T-cell (primary cell): Measurements from ENCODE around the gene TJP1. TPM values are rescaled to one million over a fixed set of nuclear protein-coding genes. Genes with fewer than 3 reads are reported as not detected.
"Not testable (repeated sequence)": the region's sequence is repeated elsewhere in the genome, so short reads cannot be mapped to it uniquely, and the experiment has no call there.

ENCODE experiments used
- ATAC-seq, 4 experiments: fragments of 200-7000 bp in 3 of 4; fragments of 150-1000 bp in 1 of 4; cut with Tn5 transposase; replicated peaks in 1 of 4; 1 replicate in 3 of 4; 2 replicates in 1 of 4; pipeline ENCODE4 v1.10.0; 2021; ENCODE audit warnings: moderate library complexity in 3 of 4, mild to moderate bottlenecking in 2 of 4, moderate number of reproducible peaks in 1 of 4
- CTCF ChIA-PET, 2 donors: fragments of 300-600 bp; sonication (Branson Sonifier 250); formaldehyde crosslinking; loops; one replicate each; lab custom pipeline; 2022; ENCODE audit warnings: antibody characterized with exemption in 2 of 2; lab: Charles Lee
- POLR2A ChIA-PET, 2 donors: fragments of 300-600 bp; sonication (Branson Sonifier 250); formaldehyde crosslinking; loops; one replicate each; lab custom pipeline; 2022; ENCODE audit warnings: antibody characterized with exemption in 2 of 2; lab: Charles Lee
- DNase-seq, 35 experiments: peaks; one replicate each; pipeline versions ENCODE4 v3.0.0 to v3.0.0-alpha.2; 2013 to 2023
- H3K27ac ChIP-seq: one replicate; pipeline ENCODE4 v1.5.1; 2013; ENCODE audit warnings: low read length
- H3K27me3 ChIP-seq, 2 experiments: replicated peaks in 1 of 2; 1 replicate in 1 of 2; 2 replicates in 1 of 2; pipeline versions ENCODE4 v1.6.1 to v1.7.0; 2013; ENCODE audit warnings: low read length in 1 of 2, mixed read lengths in 1 of 2; ENCODE audit not compliant: control insufficient read depth in 2 of 2, insufficient read depth in 2 of 2; ENCODE audit errors: extremely low read depth in 1 of 2
- H3K36me3 ChIP-seq, 2 donors: 1 replicate in 1 of 2; 2 replicates in 1 of 2; pipeline versions ENCODE4 v1.6.1 to v1.7.0; 2013; ENCODE audit warnings: low read length in 1 of 2; ENCODE audit not compliant: control insufficient read depth in 2 of 2, insufficient read depth in 1 of 2; ENCODE audit errors: extremely low read depth in 1 of 2
- H3K4me1 ChIP-seq, 2 experiments: 1 replicate in 1 of 2; 2 replicates in 1 of 2; pipeline versions ENCODE4 v1.6.1 to v1.7.0; 2013; ENCODE audit warnings: low read length in 2 of 2, mixed read lengths in 1 of 2; ENCODE audit not compliant: insufficient read depth in 2 of 2, control insufficient read depth in 1 of 2; ENCODE audit errors: extremely low read depth in 1 of 2
- H3K4me3 ChIP-seq, 2 donors: 1 replicate in 1 of 2; 2 replicates in 1 of 2; pipeline versions ENCODE4 v1.5.1 to v1.7.0; 2013; ENCODE audit warnings: mild to moderate bottlenecking in 2 of 2, low read length in 1 of 2, moderate library complexity in 1 of 2; ENCODE audit not compliant: control insufficient read depth in 1 of 2; ENCODE audit errors: extremely low read depth in 1 of 2
- H3K9me3 ChIP-seq: 2 replicates; pipeline ENCODE4 v1.7.0; 2013
- H3K27ac Mint-ChIP-seq, 2 donors: one replicate each; pipeline ENCODE4 v1.8.0; 2020 to 2021; ENCODE audit warnings: mild to moderate bottlenecking in 2 of 2, mixed read lengths in 2 of 2
- H3K27me3 Mint-ChIP-seq, 2 donors: one replicate each; pipeline ENCODE4 v1.8.0; 2021 to 2022; ENCODE audit warnings: mixed read lengths in 2 of 2
- H3K36me3 Mint-ChIP-seq: one replicate; pipeline ENCODE4 v1.8.0; 2021; ENCODE audit warnings: mixed read lengths
- H3K4me1 Mint-ChIP-seq, 3 donors: one replicate each; pipeline ENCODE4 v1.8.0; 2020 to 2022; ENCODE audit warnings: mixed read lengths in 3 of 3, mild to moderate bottlenecking in 1 of 3
- H3K4me3 Mint-ChIP-seq, 3 donors: one replicate each; pipeline ENCODE4 v1.8.0; 2020 to 2022; ENCODE audit warnings: mild to moderate bottlenecking in 3 of 3, mixed read lengths in 3 of 3, moderate library complexity in 3 of 3
- H3K9me3 Mint-ChIP-seq, 3 donors: one replicate each; pipeline ENCODE4 v1.8.0; 2020 to 2022; ENCODE audit warnings: mixed read lengths in 3 of 3
- WGBS: methylation state at CpG from one replicate; pipeline ENCODE4 v1.1.5; 2013; ENCODE audit warnings: missing lambda C conversion rate; ENCODE audit not compliant: insufficient coverage; 5-methylcytosine and 5-hydroxymethylcytosine counted together
- total RNA-seq, 35 experiments: library from RNA in 6 of 35; stranded (reverse) in 6 of 35; fragments of 120-200 nt in 1 of 35; gene quantifications; one replicate each; pipeline versions ENCODE4 v1.2.1 to v1.2.4 and lab custom pipeline; 2013 to 2026

TJP1 gene
- total RNA-seq, 5 donors from 2014 or later (not counting 1 experiment from before 2014, with no cell fraction given) = 0.41 to 0.73 (median 0.53) TPM; not detected in 2

- H3K4me1 Mint-ChIP-seq = no peaks in the 10 kb centered on the region
Observed at GRCh38 chr15:29699791-29700190, 122.5 kb downstream of the TJP1 start.

GRCh38 chr15:29698030-29698701, 124.1 kb downstream of the TJP1 start:
- 95% methylated on average over 9 of the region's 12 CpGs for WGBS
- Histone ChIP-seq H3K4me1 (no peaks in the 10 kb centered on the region), H3K4me3 (no peak overlapping the region), H3K9me3 (no peaks in the 10 kb centered on the region), H3K36me3 (no peaks in the 10 kb centered on the region), H3K27me3 (no peaks in the 10 kb centered on the region), H3K27ac (no peak overlapping the region)
- Mint-ChIP-seq H3K9me3 (peaks cover 0 to 7% (median 6%) of the 10 kb centered on the region in 3 donors), H3K4me3 (no peak overlapping the region), H3K4me1 (no peaks in the 10 kb centered on the region), H3K27ac (no peak overlapping the region), H3K27me3 (peaks cover 0 to 3% of the 10 kb centered on the region in 2 donors), H3K36me3 (no peaks in the 10 kb centered on the region)
- ChIA-PET POLR2A (no interaction called here), CTCF (no interaction called here)
- DNase-seq = no peak
- ATAC-seq = no peak

More at GRCh38 chr15:29699791-29700190, 122.5 kb downstream of the TJP1 start:
- no peak overlapping the region for H3K4me3 Mint-ChIP-seq
- no peaks in the 10 kb centered on the region for H3K36me3 ChIP-seq
- no peaks in the 10 kb centered on the region for H3K4me1 ChIP-seq
- ChIA-PET CTCF (interaction anchor here in 1 of 2 donors (0.6 kb wide), 1 partner anchor 8 kb away, joined by 3 read pairs; no protein-coding TSS in a partner anchor), POLR2A (no interaction called here)
- no peaks in the 10 kb centered on the region for H3K36me3 Mint-ChIP-seq
- no peak for ATAC-seq
- WGBS = 82% methylated on average over 6 of the region's 8 CpGs
- peaks cover 0 to under 1% (median 0%) of the 10 kb centered on the region in 3 donors for H3K9me3 Mint-ChIP-seq
- H3K27me3 ChIP-seq = no peaks in the 10 kb centered on the region
- peaks cover 0 to 3% of the 10 kb centered on the region in 2 donors for H3K27me3 Mint-ChIP-seq
- H3K9me3 ChIP-seq = no peaks in the 10 kb centered on the region
- no peak overlapping the region for H3K4me3 ChIP-seq
- DNase-seq = no peak
- H3K27ac Mint-ChIP-seq = no peak overlapping the region
- no peak overlapping the region for H3K27ac ChIP-seq

- Mint-ChIP-seq H3K4me1 (no peaks in the 10 kb centered on the region), H3K9me3 (peaks cover 4 to 10% (median 6%) of the 10 kb centered on the region in 3 donors), H3K4me3 (no peak overlapping the region), H3K27ac (no peak overlapping the region), H3K27me3 (peaks cover 5 to 7% of the 10 kb centered on the region in 2 donors), H3K36me3 (no peaks in the 10 kb centered on the region)
- ChIA-PET POLR2A (no interaction called here), CTCF (no interaction called here)
- Histone ChIP-seq H3K9me3 (no peaks in the 10 kb centered on the region), H3K27me3 (no peaks in the 10 kb centered on the region), H3K27ac (no peak overlapping the region), H3K36me3 (no peaks in the 10 kb centered on the region), H3K4me3 (no peak overlapping the region), H3K4me1 (no peaks in the 10 kb centered on the region)
- DNase-seq = no peak
- WGBS = 80% methylated on average over 8 of the region's 15 CpGs
- no peak for ATAC-seq
Observed at GRCh38 chr15:29696950-29697738, 125.1 kb downstream of the TJP1 start.

- CTCF ChIA-PET, POLR2A ChIA-PET, H3K27ac Mint-ChIP-seq, ATAC-seq, H3K4me3 ChIP-seq, H3K4me1 ChIP-seq, DNase-seq, H3K9me3 ChIP-seq, H3K9me3 Mint-ChIP-seq, H3K4me3 Mint-ChIP-seq, H3K36me3 ChIP-seq, H3K36me3 Mint-ChIP-seq, H3K4me1 Mint-ChIP-seq, H3K27ac ChIP-seq, H3K27me3 ChIP-seq: not testable (repeated sequence)
- peaks cover 7 to 10% of the 10 kb centered on the region in 2 donors for H3K27me3 Mint-ChIP-seq
- 100% methylated on average over 2 of the region's 7 CpGs for WGBS
Observed at GRCh38 chr15:29696506-29696905, 125.8 kb downstream of the TJP1 start.

DNA sequence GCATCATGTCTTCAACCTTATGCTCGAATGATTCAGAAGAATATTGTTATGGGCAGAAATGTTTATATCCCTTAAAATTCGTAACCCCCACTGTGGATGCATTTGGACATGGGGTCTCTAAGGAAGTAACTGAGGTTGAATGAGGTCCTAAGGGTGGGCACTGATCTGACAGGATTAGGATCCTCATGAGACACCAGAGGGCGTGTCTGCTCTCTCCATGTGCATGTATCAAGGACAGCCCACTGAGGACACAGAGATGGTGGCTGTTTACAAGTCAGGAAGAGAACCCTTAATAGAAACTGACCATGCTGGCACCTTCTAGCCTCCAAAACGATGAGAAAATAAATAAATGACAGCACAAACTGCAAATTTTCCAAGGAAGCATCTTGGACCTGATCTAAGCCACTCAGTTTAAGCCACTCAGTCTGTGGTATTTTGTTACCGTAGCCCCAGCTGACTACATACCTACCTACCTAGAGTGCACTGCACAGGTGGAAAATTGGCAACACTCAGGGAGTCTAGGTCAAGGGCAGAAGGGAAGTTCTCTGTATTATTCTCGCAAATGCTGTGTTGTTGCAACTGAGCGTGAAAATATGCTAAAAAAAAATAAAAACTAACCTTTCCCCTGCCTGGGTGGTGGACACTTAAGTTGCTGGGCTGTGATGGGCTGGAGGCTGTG, 126.6 kb downstream of the TJP1 start:
- no peaks in the 10 kb centered on the region for H3K36me3 Mint-ChIP-seq
- Histone ChIP-seq H3K4me1 (no peaks in the 10 kb centered on the region), H3K9me3 (no peaks in the 10 kb centered on the region), H3K27me3 (peaks cover 0 to 8% of the 10 kb centered on the region in 2 experiments), H3K4me3 (no peak overlapping the region), H3K27ac (no peak overlapping the region), H3K36me3 (no peaks in the 10 kb centered on the region)
- ChIA-PET CTCF (no interaction called here), POLR2A (no interaction called here)
- peaks cover 14 to 18% of the 10 kb centered on the region in 2 donors for H3K27me3 Mint-ChIP-seq
- DNase-seq (no peak), ATAC-seq (no peak)
- H3K9me3 Mint-ChIP-seq = peaks cover 4 to 10% (median 6%) of the 10 kb centered on the region in 3 donors
- no peak overlapping the region for H3K4me3 Mint-ChIP-seq
- H3K4me1 Mint-ChIP-seq = no peaks in the 10 kb centered on the region
- 80% methylated on average over 1 of the region's 7 CpGs for WGBS
- H3K27ac Mint-ChIP-seq = no peak overlapping the region

GRCh38 chr15:29693225-29693624, 129.0 kb downstream of the TJP1 start:
- no CpG with 5 or more reads among the region's 7 CpGs for WGBS
- Mint-ChIP-seq H3K27me3 (peaks cover 15 to 23% of the 10 kb centered on the region in 2 donors), H3K9me3 (peaks cover 4 to 10% (median 6%) of the 10 kb centered on the region in 3 donors), H3K36me3 (no peaks in the 10 kb centered on the region), H3K4me1 (no peaks in the 10 kb centered on the region), H3K4me3 (no peak overlapping the region), H3K27ac (no peak overlapping the region)
- ChIA-PET POLR2A (no interaction called here), CTCF (interaction anchor here (0.6 kb wide), 2 partner anchors 15 to 158 kb away, joined by 3 read pairs; no protein-coding TSS in a partner anchor)
- DNase-seq = no peak
- ATAC-seq = no peak
- peaks cover 0 to 15% of the 10 kb centered on the region in 2 experiments for H3K27me3 ChIP-seq
- no peaks in the 10 kb centered on the region for H3K36me3 ChIP-seq
- no peak overlapping the region for H3K4me3 ChIP-seq
- H3K4me1 ChIP-seq = no peaks in the 10 kb centered on the region
- H3K9me3 ChIP-seq = no peaks in the 10 kb centered on the region
- H3K27ac ChIP-seq = no peak overlapping the region
